ENCODE measurements around the gene ANKRD28. TPM values are rescaled to one million over a fixed set of nuclear protein-coding genes. Genes with fewer than 3 reads are reported as not detected.

ANKRD28 gene
- total and polyA plus RNA-seq, 2 of the 4 experiments (the other 2 are of a cell fraction), result 52.6 to 211 TPM

GRCh38 chr3:15744176-15744575 is 53.6 kb downstream of the ANKRD28 start:
- ATAC-seq (ENCODE audit: low read depth) (no peak), DNase-seq (no peak)
- in situ Hi-C loops (cut with MboI; ENCODE audit: low sequenced_read_pairs) (no loop called here), intact Hi-C loops (cut with micrococcal nuclease) (no loop called here), dilution Hi-C loops (cut with HindIII; ENCODE audit: low sequenced_read_pairs, unreplicated experiment) (no loop called here)
- Histone ChIP-seq H2BK15ac (ENCODE audit: low read depth, low read length) (no peak overlapping the region), H3K79me1 (ENCODE audit: low read depth in 1 of 2, low read length in 2 of 2) (peaks cover 7 to 8% of the 10 kb centered on the region in 2 experiments), H3K4me1 (ENCODE audit: control insufficient read depth, insufficient read depth, low read length) (no peaks in the 10 kb centered on the region), H2BK120ac (ENCODE audit: low read depth, low read length) (no peak overlapping the region), H3K14ac (replicated peaks; ENCODE audit: low read depth, low read length) (no peak overlapping the region), H3K9me3 (ENCODE audit: control insufficient read depth, insufficient read depth, low read length) (no peaks in the 10 kb centered on the region), H3K27ac (ENCODE audit: insufficient read depth, low read length) (no peak overlapping the region), H3K27me3 (ENCODE audit: control insufficient read depth, insufficient read depth, low read length) (no peaks in the 10 kb centered on the region), H2BK20ac (ENCODE audit: low read depth, low read length) (no peak overlapping the region), H2BK5ac (ENCODE audit: low read depth, low read length, poor library complexity, severe bottlenecking) (no peak overlapping the region), H3K56ac (ENCODE audit: extremely low read depth, insufficient read depth, low read length) (no peak overlapping the region), H2AK5ac (ENCODE audit: low read depth, low read length) (no peak overlapping the region), H3K36me3 (ENCODE audit: control insufficient read depth, insufficient read depth, low read length) (peaks cover 5% of the 10 kb centered on the region; the same call in 1 of the 2 replicates), H4K20me1 (ENCODE audit: insufficient read depth, low read length) (no peaks in the 10 kb centered on the region), H3K18ac (ENCODE audit: low read depth, low read length) (no peak overlapping the region), H3K4me3 (ENCODE audit: insufficient read depth, low read depth, low read length) (no peak overlapping the region), H4K5ac (ENCODE audit: low read depth, low read length) (no peak overlapping the region), H2AFZ (replicated peaks; ENCODE audit: low read length, poor library complexity) (no peak overlapping the region), H4K91ac (ENCODE audit: insufficient read depth, low read depth, low read length) (no peak overlapping the region), H3K23ac (ENCODE audit: low read depth, low read length) (no peak overlapping the region), H3K9me1 (ENCODE audit: insufficient read depth, low read length) (no peaks in the 10 kb centered on the region), H3K4me2 (ENCODE audit: low read depth, low read length) (no peak overlapping the region), H2AK9ac (replicated peaks; ENCODE audit: low read depth, low read length, poor library complexity) (no peak overlapping the region), H3K4ac (ENCODE audit: low read depth, low read length) (no peak overlapping the region), H3K9ac (ENCODE audit: low read depth, low read length) (no peak overlapping the region), H4K8ac (ENCODE audit: low read depth in 2 of 2, low read length in 2 of 2) (no peak overlapping the region)
- WGBS, 2 experiments (ENCODE audit: extremely low coverage in 2 of 2, insufficient read length in 1 of 2), result no CpG with 5 or more reads among the region's 6 CpGs
- BruUV-seq (replicated peaks), result no TSS peak
- POLR2A ChIA-PET (ENCODE audit: unreplicated experiment), result interaction anchor here (0.5 kb wide), 1 partner anchor 563 kb away, joined by 4 read pairs; no protein-coding TSS in a partner anchor
- CTCF ChIA-PET, result no interaction called here
- TF ChIP-seq RCOR1 (IDR thresholded peaks at IDR 0.05; ENCODE audit: insufficient replicate concordance, low read length), result no peak
- no peak for TF ChIP-seq BHLHE40 (IDR thresholded peaks at IDR 0.05; ENCODE audit: low read depth, low read length)
- no peak for TF ChIP-seq FOS (IDR thresholded peaks at IDR 0.05; ENCODE audit: low read depth, low read length)
- no peak for TF ChIP-seq MXI1 (IDR thresholded peaks at IDR 0.05; ENCODE audit: borderline replicate concordance, low read depth, low read length)
- TF ChIP-seq, protein P1, sequence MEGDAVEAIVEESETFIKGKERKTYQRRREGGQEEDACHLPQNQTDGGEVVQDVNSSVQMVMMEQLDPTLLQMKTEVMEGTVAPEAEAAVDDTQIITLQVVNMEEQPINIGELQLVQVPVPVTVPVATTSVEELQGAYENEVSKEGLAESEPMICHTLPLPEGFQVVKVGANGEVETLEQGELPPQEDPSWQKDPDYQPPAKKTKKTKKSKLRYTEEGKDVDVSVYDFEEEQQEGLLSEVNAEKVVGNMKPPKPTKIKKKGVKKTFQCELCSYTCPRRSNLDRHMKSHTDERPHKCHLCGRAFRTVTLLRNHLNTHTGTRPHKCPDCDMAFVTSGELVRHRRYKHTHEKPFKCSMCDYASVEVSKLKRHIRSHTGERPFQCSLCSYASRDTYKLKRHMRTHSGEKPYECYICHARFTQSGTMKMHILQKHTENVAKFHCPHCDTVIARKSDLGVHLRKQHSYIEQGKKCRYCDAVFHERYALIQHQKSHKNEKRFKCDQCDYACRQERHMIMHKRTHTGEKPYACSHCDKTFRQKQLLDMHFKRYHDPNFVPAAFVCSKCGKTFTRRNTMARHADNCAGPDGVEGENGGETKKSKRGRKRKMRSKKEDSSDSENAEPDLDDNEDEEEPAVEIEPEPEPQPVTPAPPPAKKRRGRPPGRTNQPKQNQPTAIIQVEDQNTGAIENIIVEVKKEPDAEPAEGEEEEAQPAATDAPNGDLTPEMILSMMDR (conservative IDR thresholded peaks at IDR 0.05; ENCODE audit: low read depth, low read length), result no peak
- TF ChIP-seq CEBPB (IDR thresholded peaks at IDR 0.05; ENCODE audit: low read depth, low read length), result no peak
- TF ChIP-seq, protein P2, sequence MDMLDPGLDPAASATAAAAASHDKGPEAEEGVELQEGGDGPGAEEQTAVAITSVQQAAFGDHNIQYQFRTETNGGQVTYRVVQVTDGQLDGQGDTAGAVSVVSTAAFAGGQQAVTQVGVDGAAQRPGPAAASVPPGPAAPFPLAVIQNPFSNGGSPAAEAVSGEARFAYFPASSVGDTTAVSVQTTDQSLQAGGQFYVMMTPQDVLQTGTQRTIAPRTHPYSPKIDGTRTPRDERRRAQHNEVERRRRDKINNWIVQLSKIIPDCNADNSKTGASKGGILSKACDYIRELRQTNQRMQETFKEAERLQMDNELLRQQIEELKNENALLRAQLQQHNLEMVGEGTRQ (IDR thresholded peaks at IDR 0.05; ENCODE audit: low read depth, low read length), result no peak
- TF ChIP-seq POLR2A (IDR thresholded peaks at IDR 0.05; ENCODE audit: low read depth, low read length), result no peak
- no peak for TF ChIP-seq RFX5 (IDR thresholded peaks at IDR 0.05; ENCODE audit: low read depth, low read length)
- TF ChIP-seq, protein P3, sequence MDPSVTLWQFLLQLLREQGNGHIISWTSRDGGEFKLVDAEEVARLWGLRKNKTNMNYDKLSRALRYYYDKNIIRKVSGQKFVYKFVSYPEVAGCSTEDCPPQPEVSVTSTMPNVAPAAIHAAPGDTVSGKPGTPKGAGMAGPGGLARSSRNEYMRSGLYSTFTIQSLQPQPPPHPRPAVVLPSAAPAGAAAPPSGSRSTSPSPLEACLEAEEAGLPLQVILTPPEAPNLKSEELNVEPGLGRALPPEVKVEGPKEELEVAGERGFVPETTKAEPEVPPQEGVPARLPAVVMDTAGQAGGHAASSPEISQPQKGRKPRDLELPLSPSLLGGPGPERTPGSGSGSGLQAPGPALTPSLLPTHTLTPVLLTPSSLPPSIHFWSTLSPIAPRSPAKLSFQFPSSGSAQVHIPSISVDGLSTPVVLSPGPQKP (IDR thresholded peaks at IDR 0.05; ENCODE audit: borderline replicate concordance, low read depth, low read length), result no peak

Measured in IMR-90 (cell line).